ENCODE results near the gene CCDC149.

The CCDC149 gene

GRCh38 chr4:24892278-24892677, 20.6 kb downstream of the CCDC149 start:
- Mint-ChIP-seq H3K4me1 (no peaks in the 10 kb centered on the region), H3K36me3 (ENCODE audit: low read depth) (no peaks in the 10 kb centered on the region), H3K27ac (no peak overlapping the region), H3K9me3 (no peaks in the 10 kb centered on the region), H3K4me3 (no peak overlapping the region), H3K27me3 (ENCODE audit: low read depth) (peaks cover 4% of the 10 kb centered on the region)
- TF ChIP-seq, protein P1, sequence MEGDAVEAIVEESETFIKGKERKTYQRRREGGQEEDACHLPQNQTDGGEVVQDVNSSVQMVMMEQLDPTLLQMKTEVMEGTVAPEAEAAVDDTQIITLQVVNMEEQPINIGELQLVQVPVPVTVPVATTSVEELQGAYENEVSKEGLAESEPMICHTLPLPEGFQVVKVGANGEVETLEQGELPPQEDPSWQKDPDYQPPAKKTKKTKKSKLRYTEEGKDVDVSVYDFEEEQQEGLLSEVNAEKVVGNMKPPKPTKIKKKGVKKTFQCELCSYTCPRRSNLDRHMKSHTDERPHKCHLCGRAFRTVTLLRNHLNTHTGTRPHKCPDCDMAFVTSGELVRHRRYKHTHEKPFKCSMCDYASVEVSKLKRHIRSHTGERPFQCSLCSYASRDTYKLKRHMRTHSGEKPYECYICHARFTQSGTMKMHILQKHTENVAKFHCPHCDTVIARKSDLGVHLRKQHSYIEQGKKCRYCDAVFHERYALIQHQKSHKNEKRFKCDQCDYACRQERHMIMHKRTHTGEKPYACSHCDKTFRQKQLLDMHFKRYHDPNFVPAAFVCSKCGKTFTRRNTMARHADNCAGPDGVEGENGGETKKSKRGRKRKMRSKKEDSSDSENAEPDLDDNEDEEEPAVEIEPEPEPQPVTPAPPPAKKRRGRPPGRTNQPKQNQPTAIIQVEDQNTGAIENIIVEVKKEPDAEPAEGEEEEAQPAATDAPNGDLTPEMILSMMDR (IDR thresholded peaks at IDR 0.05; ENCODE audit: unreplicated experiment in 3 of 3) = no peak

- TF ChIP-seq, protein P1 (IDR thresholded peaks at IDR 0.05; ENCODE audit: unreplicated experiment in 3 of 3) = no peak
- H3K4me1 Mint-ChIP-seq = no peaks in the 10 kb centered on the region
- no peaks in the 10 kb centered on the region for H3K36me3 Mint-ChIP-seq (ENCODE audit: low read depth)
- no peaks in the 10 kb centered on the region for H3K9me3 Mint-ChIP-seq
- peaks cover 4% of the 10 kb centered on the region for H3K27me3 Mint-ChIP-seq (ENCODE audit: low read depth)
- H3K4me3 Mint-ChIP-seq = no peak overlapping the region
- H3K27ac Mint-ChIP-seq = no peak overlapping the region
Measured at GRCh38 chr4:24890561-24891126, 22.2 kb downstream of the CCDC149 start.

DNA sequence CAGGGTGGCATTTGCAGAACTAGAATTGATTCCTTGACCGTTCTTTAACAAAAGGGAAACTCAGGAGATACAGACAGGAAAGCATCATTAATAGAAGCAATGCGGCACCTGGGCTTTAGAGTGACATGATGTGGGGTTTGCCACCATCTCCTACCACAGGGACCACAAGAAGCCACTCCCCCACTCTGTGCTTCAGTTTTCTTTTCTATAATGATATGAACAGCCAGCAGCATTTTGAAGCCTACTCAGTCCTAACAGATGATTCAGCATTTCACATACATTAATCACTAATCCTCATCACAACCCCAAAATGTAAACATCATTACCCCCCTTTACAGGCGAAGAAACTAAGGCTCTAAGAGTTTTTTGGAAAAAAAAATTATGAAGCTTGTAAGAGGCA, 22.9 kb downstream of the CCDC149 start:
- TF ChIP-seq, protein P1 (IDR thresholded peaks at IDR 0.05; ENCODE audit: unreplicated experiment in 3 of 3) = no peak
- Mint-ChIP-seq H3K9me3 (no peaks in the 10 kb centered on the region), H3K27ac (no peak overlapping the region), H3K4me3 (no peak overlapping the region), H3K4me1 (peaks cover 5% of the 10 kb centered on the region), H3K36me3 (ENCODE audit: low read depth) (no peaks in the 10 kb centered on the region), H3K27me3 (ENCODE audit: low read depth) (peaks cover 4% of the 10 kb centered on the region)

GRCh38 chr4:24888475-24889344, 24.1 kb downstream of the CCDC149 start:
- Mint-ChIP-seq H3K27me3 (ENCODE audit: low read depth) (peaks cover 4% of the 10 kb centered on the region), H3K4me3 (no peak overlapping the region), H3K9me3 (no peaks in the 10 kb centered on the region), H3K27ac (no peak overlapping the region), H3K4me1 (peaks cover 11% of the 10 kb centered on the region), H3K36me3 (ENCODE audit: low read depth) (no peaks in the 10 kb centered on the region)
- TF ChIP-seq, protein P1 (IDR thresholded peaks at IDR 0.05; ENCODE audit: unreplicated experiment in 3 of 3) = no peak

GRCh38 chr4:24887881-24888430, 24.9 kb downstream of the CCDC149 start:
- H3K4me1 Mint-ChIP-seq = peaks cover 14% of the 10 kb centered on the region
- TF ChIP-seq, protein P1 (IDR thresholded peaks at IDR 0.05; ENCODE audit: unreplicated experiment in 3 of 3) = no peak
- H3K27ac Mint-ChIP-seq = no peak overlapping the region
- no peaks in the 10 kb centered on the region for H3K9me3 Mint-ChIP-seq
- no peak overlapping the region for H3K4me3 Mint-ChIP-seq
- no peaks in the 10 kb centered on the region for H3K36me3 Mint-ChIP-seq (ENCODE audit: low read depth)
- H3K27me3 Mint-ChIP-seq (ENCODE audit: low read depth) = peaks cover 4% of the 10 kb centered on the region
